ENCODE results near the gene PSEN1. TPM values are rescaled to one million over a fixed set of nuclear protein-coding genes. Genes with fewer than 3 reads are reported as not detected.

Gene PSEN1
- total and polyA plus RNA-seq, 2 experiments from 2014 or later = 14.6 to 35.7 TPM

- H3K9me2 ChIP-seq (ENCODE audit: insufficient read depth) = no peaks in the 10 kb centered on the region
- no peaks in the 10 kb centered on the region for H3K79me2 ChIP-seq (replicated peaks; ENCODE audit: insufficient read depth)
- Mint-ChIP-seq H3K9me3 (no peaks in the 10 kb centered on the region), H3K27me3 (ENCODE audit: insufficient read depth, low read depth, poor library complexity) (peaks cover 3% of the 10 kb centered on the region), H3K4me3 (no peak overlapping the region), H3K27ac (no peak overlapping the region), H3K4me1 (peaks cover 3% of the 10 kb centered on the region; the same call in 1 of the 3 replicates), H3K36me3 (ENCODE audit: low read depth) (no peaks in the 10 kb centered on the region)
- no peaks in the 10 kb centered on the region for H3K4me1 ChIP-seq (ENCODE audit: insufficient read depth)
- DNase-seq (ENCODE audit: low spot score) = no peak
- no peak overlapping the region for H3K27ac ChIP-seq (ENCODE audit: low read depth)
- H2AFZ ChIP-seq = no peak overlapping the region
- no peak for ATAC-seq
- H3K36me3 ChIP-seq (ENCODE audit: insufficient read depth) = no peaks in the 10 kb centered on the region
- H3K27me3 ChIP-seq (ENCODE audit: insufficient read depth) = no peaks in the 10 kb centered on the region
- H4K20me1 ChIP-seq (replicated peaks; ENCODE audit: insufficient read depth) = no peaks in the 10 kb centered on the region
- H3F3A ChIP-seq (replicated peaks; ENCODE audit: low read depth) = 0 out of 2 replicates have a peak, but pooled peaks cover 3% of the 10 kb centered on the region
- H3K4me3 ChIP-seq = no peak overlapping the region
- no peak for TF ChIP-seq JUNB (IDR thresholded peaks at IDR 0.05; ENCODE audit: unreplicated experiment)
- TF ChIP-seq EZH2 (IDR thresholded peaks at IDR 0.05; ENCODE audit: low read depth, unreplicated experiment) = no peak
- TF ChIP-seq STAT1 (IDR thresholded peaks at IDR 0.05; ENCODE audit: unreplicated experiment) = no peak
- no peak for TF ChIP-seq ZNF331 (CRISPR knock-in tag; IDR thresholded peaks at IDR 0.05; ENCODE audit: low read depth)
- TF ChIP-seq, protein P1, sequence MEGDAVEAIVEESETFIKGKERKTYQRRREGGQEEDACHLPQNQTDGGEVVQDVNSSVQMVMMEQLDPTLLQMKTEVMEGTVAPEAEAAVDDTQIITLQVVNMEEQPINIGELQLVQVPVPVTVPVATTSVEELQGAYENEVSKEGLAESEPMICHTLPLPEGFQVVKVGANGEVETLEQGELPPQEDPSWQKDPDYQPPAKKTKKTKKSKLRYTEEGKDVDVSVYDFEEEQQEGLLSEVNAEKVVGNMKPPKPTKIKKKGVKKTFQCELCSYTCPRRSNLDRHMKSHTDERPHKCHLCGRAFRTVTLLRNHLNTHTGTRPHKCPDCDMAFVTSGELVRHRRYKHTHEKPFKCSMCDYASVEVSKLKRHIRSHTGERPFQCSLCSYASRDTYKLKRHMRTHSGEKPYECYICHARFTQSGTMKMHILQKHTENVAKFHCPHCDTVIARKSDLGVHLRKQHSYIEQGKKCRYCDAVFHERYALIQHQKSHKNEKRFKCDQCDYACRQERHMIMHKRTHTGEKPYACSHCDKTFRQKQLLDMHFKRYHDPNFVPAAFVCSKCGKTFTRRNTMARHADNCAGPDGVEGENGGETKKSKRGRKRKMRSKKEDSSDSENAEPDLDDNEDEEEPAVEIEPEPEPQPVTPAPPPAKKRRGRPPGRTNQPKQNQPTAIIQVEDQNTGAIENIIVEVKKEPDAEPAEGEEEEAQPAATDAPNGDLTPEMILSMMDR (conservative IDR thresholded peaks at IDR 0.05; ENCODE audit: low read depth in 2 of 2) = no peak
- TF ChIP-seq, protein P2, sequence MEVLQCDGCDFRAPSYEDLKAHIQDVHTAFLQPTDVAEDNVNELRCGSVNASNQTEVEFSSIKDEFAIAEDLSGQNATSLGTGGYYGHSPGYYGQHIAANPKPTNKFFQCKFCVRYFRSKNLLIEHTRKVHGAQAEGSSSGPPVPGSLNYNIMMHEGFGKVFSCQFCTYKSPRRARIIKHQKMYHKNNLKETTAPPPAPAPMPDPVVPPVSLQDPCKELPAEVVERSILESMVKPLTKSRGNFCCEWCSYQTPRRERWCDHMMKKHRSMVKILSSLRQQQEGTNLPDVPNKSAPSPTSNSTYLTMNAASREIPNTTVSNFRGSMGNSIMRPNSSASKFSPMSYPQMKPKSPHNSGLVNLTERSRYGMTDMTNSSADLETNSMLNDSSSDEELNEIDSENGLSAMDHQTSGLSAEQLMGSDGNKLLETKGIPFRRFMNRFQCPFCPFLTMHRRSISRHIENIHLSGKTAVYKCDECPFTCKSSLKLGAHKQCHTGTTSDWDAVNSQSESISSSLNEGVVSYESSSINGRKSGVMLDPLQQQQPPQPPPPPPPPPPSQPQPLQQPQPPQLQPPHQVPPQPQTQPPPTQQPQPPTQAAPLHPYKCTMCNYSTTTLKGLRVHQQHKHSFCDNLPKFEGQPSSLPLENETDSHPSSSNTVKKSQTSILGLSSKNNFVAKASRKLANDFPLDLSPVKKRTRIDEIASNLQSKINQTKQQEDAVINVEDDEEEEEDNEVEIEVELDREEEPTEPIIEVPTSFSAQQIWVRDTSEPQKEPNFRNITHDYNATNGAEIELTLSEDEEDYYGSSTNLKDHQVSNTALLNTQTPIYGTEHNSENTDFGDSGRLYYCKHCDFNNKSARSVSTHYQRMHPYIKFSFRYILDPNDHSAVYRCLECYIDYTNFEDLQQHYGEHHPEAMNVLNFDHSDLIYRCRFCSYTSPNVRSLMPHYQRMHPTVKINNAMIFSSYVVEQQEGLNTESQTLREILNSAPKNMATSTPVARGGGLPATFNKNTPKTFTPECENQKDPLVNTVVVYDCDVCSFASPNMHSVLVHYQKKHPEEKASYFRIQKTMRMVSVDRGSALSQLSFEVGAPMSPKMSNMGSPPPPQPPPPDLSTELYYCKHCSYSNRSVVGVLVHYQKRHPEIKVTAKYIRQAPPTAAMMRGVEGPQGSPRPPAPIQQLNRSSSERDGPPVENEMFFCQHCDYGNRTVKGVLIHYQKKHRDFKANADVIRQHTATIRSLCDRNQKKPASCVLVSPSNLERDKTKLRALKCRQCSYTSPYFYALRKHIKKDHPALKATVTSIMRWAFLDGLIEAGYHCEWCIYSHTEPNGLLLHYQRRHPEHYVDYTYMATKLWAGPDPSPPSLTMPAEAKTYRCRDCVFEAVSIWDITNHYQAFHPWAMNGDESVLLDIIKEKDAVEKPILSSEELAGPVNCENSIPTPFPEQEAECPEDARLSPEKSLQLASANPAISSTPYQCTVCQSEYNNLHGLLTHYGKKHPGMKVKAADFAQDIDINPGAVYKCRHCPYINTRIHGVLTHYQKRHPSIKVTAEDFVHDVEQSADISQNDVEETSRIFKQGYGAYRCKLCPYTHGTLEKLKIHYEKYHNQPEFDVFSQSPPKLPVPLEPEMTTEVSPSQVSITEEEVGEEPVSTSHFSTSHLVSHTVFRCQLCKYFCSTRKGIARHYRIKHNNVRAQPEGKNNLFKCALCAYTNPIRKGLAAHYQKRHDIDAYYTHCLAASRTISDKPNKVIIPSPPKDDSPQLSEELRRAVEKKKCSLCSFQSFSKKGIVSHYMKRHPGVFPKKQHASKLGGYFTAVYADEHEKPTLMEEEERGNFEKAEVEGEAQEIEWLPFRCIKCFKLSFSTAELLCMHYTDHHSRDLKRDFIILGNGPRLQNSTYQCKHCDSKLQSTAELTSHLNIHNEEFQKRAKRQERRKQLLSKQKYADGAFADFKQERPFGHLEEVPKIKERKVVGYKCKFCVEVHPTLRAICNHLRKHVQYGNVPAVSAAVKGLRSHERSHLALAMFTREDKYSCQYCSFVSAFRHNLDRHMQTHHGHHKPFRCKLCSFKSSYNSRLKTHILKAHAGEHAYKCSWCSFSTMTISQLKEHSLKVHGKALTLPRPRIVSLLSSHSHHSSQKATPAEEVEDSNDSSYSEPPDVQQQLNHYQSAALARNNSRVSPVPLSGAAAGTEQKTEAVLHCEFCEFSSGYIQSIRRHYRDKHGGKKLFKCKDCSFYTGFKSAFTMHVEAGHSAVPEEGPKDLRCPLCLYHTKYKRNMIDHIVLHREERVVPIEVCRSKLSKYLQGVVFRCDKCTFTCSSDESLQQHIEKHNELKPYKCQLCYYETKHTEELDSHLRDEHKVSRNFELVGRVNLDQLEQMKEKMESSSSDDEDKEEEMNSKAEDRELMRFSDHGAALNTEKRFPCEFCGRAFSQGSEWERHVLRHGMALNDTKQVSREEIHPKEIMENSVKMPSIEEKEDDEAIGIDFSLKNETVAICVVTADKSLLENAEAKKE (CRISPR knock-in tag; IDR thresholded peaks at IDR 0.05) = no peak
- no peak for TF ChIP-seq POLR2AphosphoS5 (IDR thresholded peaks at IDR 0.05; ENCODE audit: low read depth)
- TF ChIP-seq ZNF114 (CRISPR knock-in tag; IDR thresholded peaks at IDR 0.05) = no peak
- no peak for TF ChIP-seq NANOG (IDR thresholded peaks at IDR 0.05; ENCODE audit: borderline replicate concordance)
- TF ChIP-seq EZH2phosphoT487 (IDR thresholded peaks at IDR 0.05; ENCODE audit: unreplicated experiment) = no peak
- TF ChIP-seq, protein P3, sequence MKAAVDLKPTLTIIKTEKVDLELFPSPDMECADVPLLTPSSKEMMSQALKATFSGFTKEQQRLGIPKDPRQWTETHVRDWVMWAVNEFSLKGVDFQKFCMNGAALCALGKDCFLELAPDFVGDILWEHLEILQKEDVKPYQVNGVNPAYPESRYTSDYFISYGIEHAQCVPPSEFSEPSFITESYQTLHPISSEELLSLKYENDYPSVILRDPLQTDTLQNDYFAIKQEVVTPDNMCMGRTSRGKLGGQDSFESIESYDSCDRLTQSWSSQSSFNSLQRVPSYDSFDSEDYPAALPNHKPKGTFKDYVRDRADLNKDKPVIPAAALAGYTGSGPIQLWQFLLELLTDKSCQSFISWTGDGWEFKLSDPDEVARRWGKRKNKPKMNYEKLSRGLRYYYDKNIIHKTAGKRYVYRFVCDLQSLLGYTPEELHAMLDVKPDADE (IDR thresholded peaks at IDR 0.05) = no peak
- TF ChIP-seq, protein P4, sequence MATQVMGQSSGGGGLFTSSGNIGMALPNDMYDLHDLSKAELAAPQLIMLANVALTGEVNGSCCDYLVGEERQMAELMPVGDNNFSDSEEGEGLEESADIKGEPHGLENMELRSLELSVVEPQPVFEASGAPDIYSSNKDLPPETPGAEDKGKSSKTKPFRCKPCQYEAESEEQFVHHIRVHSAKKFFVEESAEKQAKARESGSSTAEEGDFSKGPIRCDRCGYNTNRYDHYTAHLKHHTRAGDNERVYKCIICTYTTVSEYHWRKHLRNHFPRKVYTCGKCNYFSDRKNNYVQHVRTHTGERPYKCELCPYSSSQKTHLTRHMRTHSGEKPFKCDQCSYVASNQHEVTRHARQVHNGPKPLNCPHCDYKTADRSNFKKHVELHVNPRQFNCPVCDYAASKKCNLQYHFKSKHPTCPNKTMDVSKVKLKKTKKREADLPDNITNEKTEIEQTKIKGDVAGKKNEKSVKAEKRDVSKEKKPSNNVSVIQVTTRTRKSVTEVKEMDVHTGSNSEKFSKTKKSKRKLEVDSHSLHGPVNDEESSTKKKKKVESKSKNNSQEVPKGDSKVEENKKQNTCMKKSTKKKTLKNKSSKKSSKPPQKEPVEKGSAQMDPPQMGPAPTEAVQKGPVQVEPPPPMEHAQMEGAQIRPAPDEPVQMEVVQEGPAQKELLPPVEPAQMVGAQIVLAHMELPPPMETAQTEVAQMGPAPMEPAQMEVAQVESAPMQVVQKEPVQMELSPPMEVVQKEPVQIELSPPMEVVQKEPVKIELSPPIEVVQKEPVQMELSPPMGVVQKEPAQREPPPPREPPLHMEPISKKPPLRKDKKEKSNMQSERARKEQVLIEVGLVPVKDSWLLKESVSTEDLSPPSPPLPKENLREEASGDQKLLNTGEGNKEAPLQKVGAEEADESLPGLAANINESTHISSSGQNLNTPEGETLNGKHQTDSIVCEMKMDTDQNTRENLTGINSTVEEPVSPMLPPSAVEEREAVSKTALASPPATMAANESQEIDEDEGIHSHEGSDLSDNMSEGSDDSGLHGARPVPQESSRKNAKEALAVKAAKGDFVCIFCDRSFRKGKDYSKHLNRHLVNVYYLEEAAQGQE (IDR thresholded peaks at IDR 0.05; ENCODE audit: unreplicated experiment) = no peak
- TF ChIP-seq CREB1 (CRISPR knock-in tag; IDR thresholded peaks at IDR 0.05; ENCODE audit: low read depth) = no peak
- no peak overlapping the region for H3K4me2 ChIP-seq
Measured at GRCh38 chr14:73253323-73253610, 117.0 kb downstream of the PSEN1 start.
